IPS DF 4.7 (cell line): Measurements from ENCODE around the gene PIM3.

ENCODE experiments used
- DNase-seq: peaks from one replicate; pipeline ENCODE4 v3.0.0-alpha.2; 2013; ENCODE audit warnings: low spot score; ENCODE audit errors: extremely low read depth

The PIM3 gene

DNA sequence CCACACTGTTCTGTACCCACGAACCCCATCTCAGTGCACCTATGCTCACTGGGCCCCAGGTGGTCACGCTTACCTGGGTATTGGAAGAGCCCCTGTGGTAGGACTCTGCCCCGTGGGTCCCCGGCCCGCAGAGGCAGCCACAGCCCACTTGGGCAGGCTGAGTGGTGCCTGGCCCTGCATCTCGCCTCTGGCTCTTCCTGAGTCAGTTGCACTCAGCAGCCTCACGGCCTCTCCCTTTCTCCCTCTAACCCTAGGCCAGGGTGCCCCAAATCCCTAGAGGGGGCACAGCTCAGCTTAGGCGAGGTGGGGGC lies 32.4 kb upstream of the PIM3 start:
- no peak for DNase-seq

DNA sequence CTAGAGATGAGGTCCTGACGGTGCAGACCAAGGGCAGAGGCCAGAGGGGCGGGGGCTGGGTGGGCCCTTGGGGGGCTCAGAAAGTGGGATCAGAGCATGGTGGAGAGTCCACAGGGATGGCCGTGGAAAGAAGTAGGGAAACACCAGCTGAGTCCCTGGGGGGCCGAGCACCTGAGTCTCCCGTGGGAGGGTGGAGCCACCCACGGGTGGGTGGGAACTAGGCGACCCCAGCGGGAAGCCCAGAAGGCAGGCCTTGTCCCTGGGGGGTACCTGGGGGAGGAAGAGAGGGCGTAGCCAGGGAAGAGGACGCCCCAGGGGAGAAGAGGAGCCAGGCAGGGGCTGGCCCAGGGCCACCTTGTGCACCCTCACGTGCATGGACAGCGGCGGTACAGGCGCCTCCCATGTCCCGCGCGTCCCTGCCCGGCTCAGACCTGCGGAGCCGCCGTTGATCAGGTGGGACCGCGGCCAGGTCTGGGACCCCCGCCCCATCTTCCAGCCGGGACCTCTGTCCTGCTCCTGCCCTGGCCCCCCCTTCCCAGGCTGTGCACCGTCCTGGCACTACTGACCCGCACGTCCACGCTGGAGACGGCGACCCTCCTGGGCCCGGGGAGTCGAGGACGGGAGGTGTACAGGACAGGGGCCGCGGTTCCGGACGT lies 31.9 kb upstream of the PIM3 start:
- DNase-seq = no peak

DNA sequence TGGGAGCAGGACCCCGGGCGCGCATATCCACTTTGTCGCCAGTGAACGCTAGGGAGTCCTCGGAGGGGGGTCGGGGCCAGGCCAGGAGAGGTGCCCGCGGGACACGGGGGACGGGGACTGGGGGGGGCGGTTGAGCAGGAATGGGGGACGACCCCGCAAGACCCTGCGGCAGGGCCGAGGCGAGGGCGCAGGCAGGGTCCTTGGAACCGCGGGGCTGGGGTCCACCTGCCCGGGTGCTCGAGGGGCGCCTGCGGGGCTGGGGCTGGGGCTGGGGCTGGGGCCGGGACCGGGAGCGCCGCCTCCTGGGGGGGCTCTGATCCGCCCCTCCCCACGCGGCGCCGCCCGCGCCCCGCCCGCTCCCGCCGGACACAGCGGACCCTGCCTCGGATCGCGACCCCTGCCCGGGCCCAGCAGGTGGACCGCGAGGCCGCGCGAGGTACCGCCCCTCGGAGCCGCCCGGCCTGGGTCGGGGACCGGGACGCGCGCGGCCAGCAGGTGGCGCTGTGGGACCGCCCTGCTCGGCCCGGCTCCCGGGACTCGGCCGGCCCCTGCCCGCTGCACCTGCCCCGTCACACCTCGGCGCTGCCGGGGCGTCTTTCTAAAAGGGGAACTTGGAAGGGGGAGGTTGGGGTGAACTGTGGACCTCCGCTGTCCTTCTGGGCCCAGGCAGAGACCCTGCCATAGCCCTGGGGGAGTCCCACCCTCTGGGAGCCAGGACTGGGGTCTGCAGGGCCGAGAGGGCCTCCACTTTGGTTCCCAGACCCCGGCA lies 31.2 kb upstream of the PIM3 start:
- no peak for DNase-seq

DNA sequence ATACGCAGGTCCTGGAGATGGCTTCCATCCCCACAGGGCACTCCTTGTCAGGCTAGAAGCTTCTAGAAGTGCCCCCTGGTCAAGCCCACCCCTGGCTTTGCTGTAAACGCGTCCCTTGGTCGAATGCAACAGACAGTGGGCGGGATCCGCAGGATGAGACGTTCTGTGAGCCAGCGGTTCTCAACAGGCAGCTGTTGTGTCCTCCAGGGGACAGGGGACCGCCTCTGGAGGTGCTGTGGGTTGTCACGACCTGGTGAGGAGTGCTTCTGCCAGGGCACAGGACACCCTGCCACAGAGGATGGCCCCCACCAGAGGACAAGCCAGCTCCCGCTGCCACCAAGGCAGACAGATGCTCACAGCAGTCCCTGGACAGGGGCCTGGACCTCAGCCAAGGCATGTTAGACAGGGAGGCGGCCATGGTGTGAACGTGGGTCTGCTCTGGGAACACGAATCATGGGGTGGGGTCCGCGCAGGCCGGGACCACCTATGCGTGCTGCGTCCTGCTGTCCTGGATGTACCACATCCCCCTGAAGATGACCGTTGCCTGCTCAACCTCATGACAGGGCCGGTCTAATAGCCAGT lies 30.5 kb upstream of the PIM3 start:
- DNase-seq = no peak

DNA sequence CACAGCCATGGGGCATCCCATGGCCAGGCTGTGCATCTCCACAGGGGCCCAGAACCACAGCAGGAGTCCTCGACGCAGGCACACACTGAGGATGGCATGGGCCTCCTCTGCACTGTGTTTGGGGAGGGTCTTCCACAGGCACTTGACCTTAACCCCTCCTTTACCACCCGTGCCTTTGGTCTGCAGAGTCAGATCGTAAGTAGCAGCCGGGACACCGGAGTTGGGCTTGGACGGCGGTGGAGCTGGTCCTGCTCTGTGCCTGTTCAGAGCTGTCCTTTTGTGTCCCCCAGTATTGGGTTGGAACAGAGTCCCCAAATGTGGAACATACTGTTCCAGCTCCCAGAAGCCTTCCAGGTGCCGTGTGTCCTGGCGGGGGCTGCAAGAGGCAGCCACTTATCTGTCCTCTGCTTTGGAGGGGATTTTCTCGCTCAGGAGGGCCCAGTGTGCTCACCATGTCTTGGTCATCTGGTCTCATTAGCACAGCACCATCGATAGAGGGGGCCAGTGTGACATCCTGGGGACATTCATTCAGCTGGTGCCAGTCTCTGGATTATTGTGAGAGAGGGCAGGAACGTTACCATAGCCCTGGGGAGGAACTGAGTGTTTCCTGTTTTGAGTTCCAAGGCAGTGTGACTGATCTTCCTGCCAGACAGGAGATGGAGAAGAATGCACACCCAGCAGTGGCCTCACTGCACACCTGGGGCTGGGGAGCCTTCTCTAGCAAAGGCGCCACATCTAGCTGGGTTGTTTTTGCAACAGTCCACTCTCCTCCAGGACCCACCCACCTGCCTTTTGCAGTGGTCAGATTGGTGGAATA lies 29.8 kb upstream of the PIM3 start:
- no peak for DNase-seq

DNA sequence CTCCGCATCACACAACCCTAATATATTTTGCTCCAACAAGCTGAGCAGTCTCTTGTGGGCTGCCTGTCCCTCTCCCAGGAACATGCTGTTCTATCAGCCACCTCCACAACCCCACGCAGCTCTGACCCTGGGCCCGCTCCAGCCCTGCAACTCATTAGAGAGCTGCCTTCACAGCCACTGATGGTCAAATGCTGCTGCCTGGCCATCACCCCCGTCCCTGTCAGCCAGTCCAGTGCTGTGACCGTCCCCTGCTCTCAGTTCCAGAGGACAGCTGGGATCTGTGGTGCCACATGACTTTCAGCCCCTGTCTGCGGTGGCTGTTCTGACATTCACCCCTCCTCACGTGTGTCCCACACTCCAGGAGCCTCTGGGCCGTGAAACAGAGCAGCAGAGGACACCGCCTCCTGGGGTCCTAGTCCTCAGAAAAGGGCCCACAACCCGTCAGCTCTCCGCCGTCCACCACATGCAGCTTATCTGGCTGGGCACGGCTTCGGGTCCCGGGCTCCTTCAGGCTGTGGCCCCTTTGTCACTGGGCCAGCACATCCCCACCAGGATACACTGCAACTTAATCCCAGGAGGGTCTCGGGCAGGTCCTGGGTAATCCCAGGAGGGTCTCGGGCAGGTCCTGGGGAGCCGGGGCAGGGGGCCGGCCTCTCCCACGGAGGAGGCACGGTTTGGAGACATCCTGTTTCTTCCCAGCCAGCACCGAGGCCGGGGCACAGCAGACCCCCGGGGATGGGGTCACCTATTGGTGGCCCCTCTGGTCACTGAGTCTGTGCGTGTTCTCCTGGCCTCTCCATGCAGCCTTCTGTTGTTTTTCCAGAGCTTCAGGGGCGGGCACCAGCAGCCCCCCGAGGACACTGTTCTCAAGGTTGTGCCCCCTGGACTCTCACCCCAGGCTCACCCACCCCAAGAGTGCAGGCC lies 27.1 kb upstream of the PIM3 start:
- DNase-seq = no peak

DNA sequence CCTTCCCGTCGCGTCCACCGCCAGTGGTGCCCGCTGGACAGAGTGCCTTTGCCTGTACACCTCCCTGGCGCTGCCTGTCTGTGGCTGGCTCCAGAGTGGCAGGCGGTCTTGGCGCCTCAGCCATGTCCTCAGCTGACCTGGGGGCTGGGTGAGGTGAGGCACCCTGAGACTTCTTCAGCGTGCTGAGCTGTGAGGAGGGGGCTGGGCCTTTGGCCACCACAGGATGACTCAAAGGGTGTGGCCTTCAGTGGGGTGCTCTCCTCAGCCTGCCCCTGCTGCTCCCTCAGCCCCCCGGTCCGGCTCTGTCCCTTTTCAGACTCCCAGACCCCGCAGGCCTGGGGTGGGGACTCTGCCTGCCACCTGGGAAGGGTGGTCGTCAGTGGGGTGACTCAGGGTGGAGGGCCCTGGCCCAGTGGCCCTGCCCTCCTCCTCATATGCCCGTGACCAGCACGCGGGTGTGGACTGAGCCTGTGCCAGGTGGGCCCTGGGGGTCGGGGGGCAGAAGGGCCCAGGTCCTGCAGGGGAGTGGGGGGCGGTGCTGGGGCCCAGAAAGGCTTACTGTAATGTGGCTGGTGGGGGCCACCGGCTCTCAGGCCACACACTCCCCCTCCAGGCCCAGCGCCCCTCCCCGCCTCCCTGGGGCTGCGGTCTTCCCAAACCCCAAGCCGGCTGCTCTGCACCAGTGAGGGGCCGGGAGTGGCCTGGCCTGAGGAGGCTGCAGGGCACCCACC lies 26.2 kb upstream of the PIM3 start:
- DNase-seq = no peak

DNA sequence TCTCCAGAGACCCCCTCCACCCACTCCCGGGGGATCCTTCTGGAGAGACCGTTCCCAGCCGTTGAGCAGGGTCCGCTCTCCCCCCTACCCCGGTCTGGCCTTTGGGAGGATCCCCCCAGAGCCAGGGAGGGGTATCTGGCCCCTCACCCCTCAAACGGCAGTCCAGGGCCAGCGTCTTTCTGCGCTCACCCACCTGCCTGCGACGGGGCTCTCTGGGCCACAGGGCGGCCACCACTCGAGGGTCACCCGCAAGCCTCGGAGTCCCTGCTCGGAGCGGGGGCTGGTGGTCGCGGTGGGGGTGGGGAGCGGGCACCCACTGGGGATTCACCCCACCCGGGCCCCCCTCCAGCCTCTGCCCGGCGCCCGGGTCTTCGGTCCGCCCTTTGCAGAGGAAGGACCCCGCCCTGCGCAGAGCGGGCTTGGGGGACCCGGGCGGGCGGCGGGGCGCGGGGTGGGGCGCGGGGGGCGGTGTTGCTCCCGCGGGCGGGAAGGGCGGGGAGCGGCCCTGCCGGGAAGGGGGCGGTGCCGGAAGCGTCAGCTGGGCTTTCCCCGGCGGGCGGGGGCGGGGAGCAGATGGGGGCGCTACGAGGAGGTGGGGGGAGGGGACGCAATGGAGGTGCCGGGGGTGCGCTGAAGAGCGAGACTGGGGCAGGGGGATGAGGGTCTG lies 25.5 kb upstream of the PIM3 start:
- DNase-seq = no peak

DNA sequence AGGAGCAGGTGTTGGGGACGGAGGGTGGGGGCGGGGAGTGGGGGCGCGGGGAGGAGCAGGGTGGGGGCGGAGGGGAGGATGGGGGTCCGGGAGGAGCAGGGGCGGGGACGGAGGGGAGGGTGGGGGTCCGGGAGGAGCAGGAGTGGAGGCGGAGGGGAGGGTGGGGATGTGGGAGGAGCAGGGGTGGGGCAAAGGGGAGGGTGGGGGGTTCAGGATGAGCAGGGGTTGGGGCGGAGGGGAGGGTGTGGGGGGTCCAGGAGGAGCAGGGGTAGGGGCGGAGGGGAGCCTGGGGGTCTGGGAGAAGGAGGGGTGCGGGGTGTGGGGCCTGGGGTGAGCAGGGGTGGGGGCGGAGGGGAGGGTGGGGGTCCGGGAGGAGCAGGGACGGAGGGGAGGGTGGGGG lies 25.0 kb upstream of the PIM3 start:
- DNase-seq = no peak

DNA sequence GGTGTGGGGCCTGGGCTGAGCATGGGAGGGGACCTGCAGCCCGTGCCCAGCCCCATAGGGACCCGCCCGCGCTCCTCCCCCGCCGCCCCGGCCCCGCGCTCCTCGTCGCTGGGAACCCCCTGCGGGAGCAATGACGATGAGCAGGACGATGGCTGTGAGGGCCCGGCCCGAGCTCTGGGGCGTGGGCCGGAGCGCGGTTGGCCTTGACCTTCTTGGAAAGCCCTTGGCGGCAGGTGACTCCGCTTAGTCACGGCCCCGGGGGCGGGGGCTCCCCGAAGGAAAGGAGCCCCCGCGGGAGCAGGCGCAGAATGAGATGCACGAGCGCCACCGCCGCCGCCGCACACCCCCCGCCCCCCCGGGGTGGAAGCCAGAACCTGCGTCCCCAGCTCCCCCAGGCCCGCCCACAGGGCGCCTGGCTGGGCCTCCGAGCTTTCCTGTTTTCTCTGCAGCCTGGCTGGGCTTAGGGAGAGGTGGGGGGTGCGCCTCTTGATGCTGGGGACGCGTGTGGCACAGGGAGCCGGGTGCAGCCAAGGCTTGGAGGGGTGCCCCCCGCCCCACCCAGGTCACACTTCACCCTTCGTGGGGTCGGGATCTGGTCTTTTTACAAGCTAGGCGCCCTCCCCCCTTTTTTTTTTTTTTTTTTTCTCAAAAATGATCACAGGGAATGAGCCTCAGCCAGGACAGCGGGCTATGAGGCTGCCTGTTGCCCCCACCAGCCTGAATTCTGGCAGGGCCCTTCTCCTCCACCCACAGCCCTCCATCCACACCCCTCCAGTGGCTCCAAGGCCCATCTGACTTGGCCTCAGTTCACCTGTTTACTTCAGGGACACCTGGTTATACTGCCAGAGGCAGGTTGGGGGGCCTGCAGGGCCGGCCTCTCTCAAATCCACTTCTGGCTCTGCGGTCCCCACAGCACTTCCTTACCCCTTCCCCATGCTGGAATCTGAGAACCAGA lies 24.3 kb upstream of the PIM3 start:
- no peak for DNase-seq

DNA sequence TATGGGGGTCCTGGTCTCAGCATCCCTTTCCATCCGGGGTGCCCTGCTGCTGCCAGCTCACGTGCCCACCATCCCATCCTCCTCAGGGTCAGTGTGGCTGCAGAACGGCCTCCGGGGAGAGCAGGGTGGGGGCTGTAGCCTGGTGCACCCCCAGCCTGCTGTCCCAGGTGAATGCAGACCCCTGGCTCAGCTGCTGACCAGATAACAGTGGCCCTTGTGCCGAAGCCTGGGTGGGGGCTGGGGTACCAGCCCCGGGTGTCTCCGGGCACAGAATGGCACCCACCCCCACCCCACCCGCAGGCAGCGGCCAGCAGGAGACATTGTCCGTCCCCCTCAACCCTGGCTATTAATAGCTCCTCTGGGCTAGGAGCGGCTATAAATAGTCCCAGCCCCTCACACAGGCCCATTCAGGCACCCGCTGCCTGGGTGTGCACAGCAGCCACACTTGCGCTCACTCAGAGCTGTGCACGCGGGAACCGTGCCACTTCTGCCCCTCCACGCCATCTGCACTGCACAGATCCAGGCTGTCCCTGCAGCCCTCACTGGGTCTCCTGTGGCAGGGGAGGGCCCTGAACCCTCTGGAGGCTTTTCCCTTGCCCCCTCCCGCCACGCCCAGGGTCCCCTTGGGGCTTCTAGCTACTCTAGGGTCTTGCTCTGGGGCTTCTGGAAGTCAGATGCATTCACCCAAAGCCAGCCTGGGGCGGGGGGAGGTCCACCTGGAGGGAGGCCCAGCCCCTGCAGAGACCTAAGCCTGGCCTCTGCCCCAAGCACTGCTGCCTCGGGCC lies 23.4 kb upstream of the PIM3 start:
- no peak for DNase-seq

DNA sequence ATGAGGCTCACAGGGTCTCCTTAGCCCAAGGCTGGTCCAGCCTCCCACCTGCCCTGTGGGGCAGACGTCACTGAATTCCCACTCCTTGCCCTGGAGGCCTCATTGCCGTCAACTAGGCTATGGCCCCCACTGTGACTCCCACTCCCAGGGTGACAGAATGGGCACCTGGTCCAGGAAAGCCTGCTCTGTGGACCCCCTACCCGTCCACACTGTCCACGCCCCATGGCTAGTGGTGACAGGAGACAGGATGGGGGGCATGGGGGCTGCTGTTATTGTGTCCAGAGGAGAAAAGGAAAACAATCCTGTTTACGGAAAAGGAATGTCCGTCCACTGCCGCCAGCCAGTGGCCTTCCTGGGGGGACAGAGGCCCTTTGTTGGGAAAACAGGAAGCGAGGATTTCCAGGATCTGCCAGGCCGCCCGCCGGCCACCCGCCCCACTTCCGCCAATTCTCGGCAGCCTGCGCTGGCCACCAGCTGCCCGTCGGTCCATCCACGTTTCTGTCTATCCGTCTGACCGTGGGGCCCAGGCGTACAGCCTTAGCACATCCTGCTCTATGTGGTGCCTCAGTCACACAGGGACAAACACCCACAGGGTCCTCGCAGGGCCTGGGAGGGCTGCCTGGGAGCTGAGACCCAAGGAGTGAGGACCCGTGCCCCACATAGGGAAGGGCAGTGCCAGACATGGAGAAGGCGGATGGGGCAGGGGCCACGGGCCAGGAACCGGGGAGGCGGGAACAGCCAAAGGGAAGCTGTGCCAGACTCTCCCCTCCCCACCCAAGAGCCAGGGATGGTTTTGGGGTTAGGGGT lies 22.6 kb upstream of the PIM3 start:
- no peak for DNase-seq

DNA sequence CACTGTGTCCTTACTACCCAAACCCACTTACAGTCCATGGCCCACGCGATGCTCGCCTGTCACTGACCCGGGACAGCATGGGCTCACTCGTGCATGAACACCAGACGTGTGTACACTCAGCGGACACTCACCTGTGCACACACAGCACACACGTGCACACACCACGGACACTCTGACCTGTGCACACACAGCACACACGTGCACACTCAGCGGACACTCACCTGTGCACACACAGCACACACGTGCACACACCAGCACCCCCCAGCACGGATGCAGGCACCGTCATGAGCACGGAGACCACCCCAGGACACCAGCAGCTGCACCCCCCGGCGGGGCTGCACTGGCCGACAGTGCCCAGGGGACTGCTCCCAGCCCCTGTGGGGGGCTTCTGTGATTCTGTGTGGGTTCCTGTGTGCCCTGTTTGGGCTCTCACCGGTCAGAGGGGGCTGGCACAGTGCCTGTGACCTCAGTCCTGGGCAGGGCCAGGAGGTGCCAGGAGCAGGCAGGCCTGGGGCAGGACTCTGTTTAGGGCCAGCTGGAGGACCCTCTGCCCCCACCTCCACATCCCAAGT lies 21.9 kb upstream of the PIM3 start:
- no peak for DNase-seq

DNA sequence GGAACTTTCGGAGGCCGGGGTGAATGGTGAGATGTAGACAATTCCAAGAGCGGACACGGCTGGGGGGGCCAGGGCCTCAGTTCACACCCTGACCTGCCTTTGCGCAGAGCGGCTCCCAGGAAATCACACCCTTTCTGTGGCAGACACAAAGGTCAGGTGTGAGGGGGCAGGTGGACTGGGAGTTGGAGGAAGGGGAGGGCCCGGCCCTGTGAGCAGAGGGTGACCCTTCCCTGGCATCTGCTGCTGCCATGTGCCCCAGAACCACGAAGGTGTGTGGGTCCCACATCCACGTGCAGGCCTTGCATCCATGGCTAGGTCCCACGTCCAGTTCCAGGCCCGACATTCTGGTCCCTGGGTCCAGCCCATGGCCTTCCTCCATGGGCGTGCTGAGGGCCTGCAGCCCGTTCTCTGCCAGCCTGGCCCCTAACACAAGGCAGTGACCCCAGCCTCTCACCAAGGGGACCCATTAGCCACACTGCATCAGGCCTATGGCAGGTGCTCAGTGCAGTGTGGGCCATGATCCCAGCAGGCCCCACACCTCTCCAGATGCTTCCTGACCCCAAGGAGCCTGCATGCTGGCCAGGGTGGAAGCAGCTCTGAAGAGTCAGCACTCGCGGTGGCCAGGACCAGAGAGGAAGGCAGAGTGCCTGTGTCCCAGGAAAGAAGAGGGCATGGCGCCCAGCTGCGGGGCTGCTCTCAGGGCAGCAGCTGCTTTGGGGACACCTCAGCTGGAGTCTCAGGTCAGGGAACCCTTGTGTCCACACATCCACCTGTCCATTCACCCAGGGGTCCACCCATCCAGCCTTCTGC lies 18.9 kb upstream of the PIM3 start:
- DNase-seq = no peak

DNA sequence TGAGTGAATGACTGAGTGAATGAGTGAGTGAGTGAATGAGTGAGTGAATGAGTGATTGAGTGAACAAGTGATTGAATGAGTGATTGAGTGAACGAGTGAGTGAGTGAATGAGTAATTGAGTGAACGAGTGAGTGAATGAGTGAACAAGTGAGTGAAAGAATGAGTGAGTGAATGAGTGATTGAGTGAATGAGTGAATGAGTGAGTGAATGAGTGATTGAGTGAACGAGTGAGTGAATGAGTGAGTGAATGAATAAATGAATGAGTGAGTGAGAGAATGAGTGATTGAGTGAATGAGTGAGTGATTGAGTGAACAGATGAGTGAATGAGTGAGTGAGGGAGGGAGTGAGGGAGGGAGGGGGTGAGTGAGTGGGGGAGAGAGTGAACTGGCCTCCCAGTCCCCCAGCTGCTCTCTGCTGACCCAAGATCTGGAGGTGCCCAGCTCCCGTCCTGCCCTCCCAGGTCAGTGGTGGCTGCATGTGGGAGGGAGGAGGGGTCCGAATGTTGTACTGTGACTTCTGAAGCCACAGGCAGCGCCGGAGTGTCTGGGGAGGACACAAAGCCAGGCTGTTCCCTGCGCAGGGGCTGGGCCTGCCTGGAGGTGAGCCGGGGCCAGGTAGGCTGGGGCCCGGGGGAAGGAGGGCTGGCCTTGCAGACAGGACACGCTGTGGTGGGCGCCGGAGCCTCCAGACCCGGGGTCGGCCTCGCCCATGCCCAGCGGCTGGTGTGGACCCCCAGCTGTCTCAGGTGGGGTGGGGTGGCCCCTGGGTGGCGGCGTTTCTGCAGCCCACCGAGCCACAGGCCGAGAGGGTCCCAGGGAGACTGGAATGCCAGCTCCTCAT lies 17.8 kb upstream of the PIM3 start:
- DNase-seq = no peak
